Activated CD4-positive, alpha-beta T cell treated with anti-CD3 and anti-CD28 coated beads, Interleukin-2, amount 50 U/mL, for 48 hours (primary cell): ENCODE data around the gene TEP1.

ENCODE experiments used
- DNase-seq, 2 experiments: peaks; one replicate each; pipeline ENCODE4 v3.0.0-alpha.2; 2020

The TEP1 gene

DNA sequence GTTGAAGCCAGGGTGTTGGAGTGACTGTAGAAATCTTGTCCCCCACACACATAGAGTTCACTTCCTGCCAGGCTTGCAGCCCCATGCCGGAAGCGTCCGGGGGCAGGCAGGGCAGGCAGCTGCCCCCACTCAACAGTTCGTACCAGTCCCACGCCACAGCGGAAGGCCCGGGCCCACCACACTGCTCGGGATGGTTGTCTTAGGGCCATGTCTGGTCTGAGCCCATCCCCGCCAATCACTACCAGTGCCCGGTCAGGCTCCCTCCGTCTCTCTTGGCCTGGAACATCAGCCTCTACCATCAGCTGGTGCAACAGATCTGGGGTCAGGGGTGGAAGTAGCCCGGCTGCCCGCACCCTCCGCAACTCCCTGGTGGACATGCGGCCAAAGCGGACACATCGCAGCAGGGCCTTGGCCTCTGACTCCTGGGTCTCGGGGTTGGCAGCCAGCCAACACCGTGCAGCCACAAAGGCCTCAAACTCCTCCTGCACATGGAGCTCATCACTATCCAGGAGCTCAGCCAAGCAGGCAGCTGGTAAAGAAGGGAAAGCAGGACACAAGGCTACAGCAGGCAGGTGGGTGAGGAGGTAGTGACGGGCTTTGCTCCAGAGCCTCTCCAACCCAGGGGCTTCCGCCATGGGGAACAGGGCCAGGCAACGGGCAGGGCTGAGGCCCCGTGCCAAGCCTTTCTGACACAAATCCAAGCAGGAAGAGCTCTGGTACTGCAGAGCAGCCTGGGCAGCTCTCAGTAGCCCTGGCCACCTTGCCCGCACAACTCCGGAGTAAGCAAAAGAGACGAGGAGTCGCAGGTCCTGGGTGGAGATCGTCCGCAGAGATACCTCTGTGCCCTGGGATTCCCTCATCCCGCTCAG, 16.7 kb upstream of the TEP1 start:
- DNase-seq, result no peak

DNA sequence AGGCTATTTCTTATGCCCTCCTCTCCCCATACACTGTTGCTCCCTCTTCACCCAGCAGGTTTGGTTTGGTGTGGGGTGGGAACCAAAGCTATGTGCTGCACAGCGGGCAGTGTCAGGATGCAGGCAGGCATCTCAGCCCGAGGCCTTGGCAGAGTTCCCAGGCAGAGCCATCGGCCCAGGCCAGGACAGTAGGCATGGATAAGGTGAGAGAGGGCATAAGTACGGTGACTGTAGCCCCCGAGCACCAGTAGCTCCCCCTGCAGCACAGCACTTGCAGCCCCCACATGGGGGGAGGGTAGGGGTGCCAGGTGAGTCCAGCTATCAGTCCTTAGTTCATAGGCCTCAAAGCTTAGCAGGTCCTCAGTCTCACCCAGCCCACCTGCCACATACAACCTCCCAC, 15.5 kb upstream of the TEP1 start:
- DNase-seq, result no peak

DNA sequence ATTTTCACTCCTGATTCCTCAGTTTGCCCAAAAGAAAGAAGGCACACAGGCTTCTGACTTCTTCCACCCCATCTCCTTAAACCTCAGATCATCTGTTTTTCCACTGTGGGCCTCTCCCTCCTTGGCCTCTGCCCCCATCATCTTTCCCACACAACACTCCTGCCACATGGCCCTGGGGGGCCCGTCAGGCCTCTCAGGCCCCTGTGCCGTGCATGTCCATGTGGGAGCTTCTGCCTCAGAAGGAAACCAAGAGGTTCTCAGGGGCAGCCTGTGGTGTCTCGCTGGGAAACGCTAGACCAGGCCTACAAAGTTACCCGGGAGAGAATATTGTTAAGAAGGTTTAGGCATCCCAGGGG, 14.7 kb upstream of the TEP1 start:
- DNase-seq, result no peak

DNA sequence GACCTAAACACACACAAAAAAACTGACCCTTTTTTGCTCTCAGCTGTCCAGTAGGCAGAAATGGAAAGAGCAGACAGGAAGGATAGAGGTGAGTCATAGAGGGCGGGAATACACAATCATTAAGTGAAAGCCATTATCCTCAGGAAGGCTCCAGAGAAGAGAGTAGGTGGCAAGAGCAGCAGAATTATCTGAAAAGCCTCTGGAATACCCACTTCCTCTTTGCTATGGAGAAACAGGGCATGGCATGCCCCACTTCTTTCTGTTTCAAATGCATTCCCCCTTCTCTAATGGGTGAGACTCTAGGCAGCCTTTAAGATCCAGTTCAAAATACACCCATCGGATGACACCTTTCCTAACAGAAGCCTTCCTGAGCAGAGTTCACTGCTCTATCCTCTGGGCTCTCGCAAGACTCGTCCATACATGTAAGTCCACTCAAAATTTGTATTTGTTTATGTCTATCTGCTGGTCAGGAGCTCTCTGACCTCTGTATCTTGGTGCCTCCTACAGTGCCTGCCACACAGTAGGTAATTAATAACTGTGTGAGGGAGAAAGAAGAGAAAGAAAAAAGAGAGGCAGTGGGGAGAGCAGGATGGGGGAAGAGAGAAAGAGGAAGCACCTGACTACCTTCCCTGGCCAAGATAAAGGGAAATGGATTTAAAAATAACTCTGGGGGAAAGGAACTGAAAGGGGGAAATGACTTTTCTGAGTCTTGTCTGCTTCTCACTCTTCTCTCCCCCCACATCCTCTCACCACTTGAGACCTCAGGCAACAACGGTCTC, 14.1 kb upstream of the TEP1 start:
- DNase-seq, result no peak

DNA sequence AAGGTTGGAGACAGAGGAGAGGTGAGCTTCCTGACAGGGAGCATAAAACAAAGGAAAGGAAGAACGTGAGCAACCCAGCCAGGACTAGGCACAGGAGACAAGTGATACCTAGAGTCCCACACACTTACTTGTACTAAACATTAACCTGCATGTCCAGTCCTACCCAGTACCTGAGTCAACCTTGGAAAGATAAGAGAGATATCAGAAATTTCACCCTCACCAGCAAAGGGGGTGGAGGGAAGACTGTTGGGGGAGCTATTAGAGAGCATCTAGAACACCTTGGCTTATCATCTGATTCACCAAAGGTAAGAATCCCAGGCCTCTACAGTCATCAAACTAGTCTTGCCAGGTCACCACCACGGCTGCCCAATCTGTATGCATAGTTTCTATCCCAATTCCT, 11.6 kb upstream of the TEP1 start:
- no peak for DNase-seq

DNA sequence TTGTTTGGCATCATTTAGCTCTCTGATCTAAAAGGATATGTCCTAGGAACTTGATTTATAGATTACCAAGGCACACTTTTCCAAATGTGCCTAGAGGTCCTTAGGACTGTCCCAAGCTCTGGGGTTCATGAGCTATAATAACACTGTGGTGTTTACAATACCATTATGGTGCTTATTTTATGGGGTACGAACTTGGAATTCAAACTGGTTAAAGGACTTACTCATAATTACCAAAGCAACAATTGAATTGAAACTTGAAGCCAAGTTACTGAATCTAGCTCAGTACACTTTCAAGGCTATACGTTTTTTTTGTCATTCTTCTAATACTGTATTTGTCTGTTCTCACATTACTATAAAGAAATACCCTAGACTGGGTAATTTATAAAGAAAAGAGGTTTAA, 9.6 kb upstream of the TEP1 start:
- no peak for DNase-seq

DNA sequence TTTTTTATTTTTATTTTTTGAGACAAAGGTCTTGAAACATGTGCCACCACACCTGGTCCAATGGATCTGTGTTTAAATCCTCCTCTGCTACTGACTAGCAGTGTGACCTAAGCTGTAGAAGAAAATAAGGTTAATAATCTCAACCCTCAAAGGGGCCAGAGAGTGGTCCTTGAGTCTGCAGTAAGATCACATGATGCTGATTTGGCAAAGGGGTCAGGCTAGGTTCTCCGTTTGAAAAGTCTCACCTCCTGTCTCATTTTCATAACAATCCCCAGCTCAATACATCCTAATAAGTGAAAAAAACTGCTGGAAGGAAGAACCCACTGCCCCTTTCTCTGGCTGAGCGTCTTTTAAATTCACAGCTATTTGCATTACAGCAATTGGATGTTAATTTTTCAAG, 8.0 kb upstream of the TEP1 start:
- no peak for DNase-seq

DNA sequence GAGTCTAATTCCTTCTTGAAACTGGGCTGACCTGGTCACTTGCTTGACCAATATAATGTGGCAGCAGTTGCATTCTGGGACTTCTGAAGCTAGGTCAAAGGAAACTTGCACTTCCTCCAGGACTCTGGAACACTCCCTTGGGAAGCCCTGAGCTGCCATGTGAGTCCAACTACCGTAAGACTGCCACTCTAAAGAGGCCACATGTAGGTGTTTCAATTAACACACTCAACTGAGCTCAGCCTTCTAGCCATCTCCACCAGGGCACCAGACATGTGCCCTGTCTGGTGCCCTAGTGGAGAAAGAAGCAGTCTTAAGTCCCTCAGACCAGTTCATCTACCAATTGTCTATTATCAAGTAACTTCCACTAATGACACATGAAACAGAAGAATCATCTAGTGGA, 6.1 kb upstream of the TEP1 start:
- no peak for DNase-seq

DNA sequence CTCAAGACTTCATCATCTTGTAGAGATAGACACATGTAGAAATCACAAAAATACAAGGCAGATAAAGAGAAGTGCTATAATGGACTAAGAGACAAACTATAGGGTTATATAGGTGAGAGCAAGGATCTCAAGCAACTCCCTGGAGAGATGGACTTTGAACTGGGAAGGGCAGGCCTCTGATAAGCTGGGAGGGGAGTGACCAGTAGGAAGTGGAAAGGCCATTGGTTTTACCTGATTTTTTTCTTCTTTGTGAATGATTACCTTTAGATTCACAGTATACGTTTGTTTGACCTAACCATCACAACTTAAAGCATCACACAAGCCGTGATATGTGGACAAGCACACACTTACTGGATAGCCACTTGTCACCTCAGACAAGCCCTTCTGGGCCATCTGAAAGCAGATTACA, 5.2 kb upstream of the TEP1 start:
- no peak for DNase-seq

DNA sequence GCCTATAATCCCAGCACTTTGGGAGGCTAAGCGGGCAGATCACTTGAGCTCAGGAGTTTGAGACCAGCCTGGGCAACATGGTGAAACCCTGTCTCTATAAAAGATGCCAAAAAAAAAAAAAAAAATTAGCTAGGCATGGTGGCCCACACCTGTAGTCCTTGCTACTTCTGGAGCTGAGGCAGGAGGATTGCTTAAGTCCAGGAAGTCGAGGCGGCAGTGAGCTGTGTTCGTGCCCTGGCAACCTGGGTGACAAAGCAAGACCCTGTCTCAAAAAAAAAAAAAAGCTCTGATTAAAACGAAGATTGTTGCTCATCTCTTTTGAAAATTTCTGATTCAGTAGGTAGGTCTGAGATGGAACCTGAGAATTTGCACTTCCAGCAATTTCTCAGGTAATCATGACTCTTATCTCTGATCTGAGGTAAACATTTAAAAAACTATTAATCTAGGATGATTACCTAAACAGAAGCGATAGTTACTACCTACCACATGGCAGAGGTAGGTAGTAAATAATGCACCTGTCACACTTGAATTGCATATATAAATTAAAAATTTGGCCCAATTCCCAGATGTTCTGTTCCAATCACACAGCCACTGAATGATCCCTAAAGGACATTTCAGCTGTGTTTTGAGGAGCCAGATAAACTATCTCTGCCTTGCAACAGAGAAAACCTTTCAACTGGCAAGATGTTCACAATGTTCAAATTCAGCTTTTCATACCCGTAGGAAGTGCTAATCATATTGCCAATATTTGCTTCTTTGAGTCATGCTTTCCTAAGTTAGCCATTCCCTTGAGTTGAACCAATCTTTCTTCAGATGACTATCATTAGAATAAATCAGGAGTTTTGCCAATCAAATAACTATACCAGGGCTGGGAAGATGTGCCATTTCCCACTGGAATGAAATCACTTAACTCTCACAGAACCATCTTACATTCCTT, 4.2 kb upstream of the TEP1 start:
- DNase-seq, result no peak

DNA sequence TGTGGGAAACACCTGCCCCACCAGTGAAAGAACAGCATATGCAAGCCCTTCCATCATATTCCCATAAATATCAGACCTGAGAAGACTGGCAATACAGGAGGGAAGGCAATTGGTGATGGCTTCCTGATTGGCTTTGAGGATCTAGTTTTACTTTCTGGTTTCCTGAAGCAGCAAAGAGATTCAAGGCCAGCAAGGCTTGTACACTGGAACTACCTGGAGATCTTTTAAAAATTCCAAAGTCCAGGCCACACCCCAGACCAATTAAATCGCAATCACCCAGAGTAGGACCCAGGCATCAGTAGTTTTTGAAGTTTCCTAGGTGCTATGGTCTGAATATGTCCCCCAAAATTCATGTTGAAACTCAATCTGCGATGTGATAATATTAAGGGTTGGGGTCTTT, 2.9 kb upstream of the TEP1 start:
- DNase-seq, result no peak

DNA sequence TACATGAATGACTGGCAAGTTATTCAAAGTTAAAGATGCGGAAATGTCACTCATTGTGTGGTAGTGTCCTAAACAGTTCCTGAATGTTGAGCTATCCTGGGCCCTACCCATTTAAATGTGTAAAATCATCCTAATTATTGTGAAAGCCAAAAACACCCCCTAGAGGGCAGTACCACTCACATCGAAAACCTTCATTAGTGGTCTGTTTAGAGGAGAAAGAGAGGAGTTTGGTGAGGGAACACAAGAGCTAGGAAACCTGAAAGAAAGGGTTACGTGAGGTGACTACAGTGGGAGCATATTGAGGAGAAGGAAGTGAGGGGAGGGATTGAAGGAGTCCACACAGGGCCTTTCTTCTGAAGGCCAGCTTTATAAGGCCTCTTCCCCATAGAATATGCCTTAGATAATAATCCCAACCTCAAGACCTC, 2.5 kb upstream of the TEP1 start:
- DNase-seq, result peak in 1 of 2 experiments; percentile 27

DNA sequence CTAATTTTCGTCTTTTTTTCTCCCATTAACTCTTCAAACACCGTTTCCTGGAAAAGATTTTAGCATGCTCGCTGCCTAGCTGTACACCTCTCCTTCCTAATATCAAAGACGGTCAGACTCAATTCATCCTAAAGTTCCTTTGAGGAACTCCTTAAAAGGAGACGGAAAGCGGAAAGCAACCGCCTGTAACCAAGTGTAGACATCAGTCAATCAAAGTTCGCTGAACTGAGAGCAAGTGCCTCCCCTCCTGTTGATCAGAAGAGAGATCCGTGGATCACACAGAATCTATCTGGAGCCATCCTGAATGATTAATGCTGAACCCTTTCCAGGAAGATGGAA, 412 bp upstream of the TEP1 start:
- DNase-seq, result peak; percentile 28 to 45

DNA sequence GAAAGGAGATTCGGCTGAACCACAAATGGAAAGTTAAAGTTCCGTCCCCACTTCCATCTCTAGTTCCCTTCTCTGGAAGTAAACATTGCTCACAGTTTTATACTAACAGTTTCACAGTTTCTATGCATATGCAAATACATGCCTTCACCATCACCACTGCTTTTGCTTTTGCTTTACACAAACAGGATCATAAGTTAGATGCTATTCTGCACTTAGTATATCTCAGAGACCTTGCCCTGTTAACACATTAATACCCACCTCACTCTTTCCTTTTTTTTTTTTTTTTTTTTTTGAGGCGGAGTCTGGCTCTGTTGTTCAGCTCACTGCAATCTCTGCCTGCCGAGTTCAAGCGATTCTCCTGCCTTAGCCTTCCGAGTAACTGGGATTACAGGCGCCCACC, 890 bp downstream of the TEP1 start:
- no peak for DNase-seq

DNA sequence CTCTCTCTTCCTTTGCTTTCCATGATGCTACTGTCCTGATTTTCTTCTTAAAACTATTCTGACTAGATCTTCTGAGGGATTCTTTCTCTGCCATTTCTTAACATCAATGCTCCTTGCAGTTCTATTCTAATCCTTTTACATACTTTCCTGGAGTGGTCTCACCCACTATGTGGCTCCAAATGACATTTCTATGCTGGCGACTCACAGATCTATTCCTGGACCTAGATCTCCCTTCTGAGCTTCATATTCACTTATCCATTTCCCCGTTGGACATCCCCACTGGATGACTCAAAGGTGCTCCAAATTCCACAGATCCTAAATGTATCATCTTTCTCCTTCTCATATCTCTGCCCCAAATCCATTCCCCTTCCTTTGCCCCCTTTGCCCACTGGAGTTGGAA, 4.1 kb downstream of the TEP1 start:
- DNase-seq, result no peak

DNA sequence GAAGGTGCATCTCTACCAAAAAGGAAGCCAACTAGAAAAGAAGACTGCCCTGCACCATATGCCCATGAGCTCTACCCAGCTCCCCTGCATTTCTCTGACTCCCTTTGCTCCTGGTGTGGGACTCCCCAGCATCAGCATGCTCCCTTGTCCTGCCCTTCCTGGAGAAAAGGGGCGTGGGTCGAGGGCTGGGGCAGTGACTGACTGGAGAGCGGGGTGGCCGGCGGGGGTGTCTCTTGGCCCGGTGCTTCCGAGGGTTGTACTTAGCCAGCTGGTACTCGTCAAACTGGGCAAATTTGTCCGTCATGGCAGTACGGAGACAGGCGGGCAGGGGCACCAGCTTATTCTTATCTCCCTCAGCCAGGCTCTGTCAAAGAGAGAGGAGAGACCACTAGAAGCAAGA, 9.8 kb downstream of the TEP1 start:
- no peak for DNase-seq

DNA sequence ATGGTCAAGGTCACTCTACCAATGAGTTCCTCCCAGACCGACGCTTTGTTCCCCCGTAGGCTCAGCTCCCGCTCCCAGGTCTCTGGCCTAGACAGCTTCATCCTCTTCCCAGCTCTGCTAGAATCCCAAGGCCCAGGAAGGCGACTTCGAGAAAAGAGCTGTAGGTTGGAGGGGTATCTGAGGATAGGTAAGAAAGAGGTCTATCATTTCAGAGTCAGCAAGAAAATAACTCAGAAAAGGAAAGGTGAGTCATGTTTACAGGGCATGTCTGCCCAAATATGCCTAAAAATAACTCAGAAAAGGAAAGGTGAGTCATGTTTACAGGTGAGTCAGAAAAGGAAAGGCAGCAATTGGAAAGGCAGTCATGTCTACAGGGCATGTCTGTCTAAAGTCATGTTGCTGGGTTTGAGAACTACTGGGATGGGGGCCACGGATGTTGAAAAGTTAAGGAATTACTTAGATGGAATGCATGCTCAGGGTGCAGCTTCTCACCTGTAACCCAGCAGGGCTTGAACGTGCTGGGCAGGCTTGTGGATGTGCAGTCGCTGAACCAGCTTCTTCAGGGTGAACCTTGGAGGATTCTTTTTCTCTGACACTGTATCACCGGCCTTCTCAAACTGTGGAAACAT, 12.2 kb downstream of the TEP1 start:
- peak; percentile 18 to 26 for DNase-seq

DNA sequence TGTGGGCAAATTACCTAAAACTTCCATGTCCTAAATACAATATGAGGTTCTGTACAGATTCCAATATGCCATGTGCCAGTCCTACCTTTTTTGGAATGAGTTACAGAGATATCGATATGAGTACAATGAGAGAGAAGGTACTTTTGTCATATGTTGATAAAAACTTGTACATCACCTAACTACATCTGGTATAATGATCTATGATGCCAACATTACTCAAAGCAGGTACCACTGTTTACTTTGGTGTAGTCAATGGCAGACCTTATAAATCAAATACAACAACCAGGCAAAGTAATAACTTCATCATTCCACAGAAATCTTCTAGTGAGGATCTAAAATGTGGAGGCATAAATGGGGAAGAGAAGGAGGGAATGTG, 12.7 kb downstream of the TEP1 start:
- no peak for DNase-seq

DNA sequence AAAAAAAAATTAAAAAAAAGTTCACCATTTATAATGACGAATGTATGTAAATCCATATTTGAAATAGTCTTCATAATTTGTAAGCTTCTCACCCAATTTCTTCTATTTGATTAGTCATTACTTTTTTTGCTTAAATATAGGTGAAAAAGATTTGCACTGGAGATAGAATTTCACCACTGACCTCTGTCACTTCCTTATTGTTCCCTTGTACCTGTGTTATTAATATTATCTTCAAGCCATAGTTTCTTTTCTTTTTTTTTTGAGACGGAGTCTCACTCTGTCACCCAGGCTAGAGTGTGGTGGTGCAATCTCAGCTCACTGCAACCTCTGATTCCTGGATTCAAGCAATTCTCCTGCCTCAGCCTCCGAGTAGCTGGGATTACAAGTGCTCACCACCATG, 15.8 kb downstream of the TEP1 start:
- no peak for DNase-seq

DNA sequence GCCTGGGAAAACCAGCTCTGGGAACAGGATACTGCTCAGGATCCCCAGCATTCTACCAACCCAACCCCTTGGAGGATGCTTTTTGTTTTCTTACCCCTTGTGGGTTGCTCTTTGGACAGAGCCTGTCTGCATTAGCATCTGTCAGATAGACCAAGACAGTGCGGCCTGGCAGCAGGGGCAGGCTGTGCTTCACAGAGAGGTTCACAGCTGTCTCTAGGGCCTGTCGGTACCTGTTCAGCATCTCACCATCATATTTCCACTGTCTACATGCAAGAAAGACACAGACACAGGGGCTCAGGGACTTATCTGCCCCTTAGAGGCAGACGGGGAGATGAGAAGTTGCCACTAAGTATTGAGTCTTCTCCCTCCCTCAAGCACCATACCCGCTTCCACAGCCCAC, 21.8 kb downstream of the TEP1 start:
- no peak for DNase-seq

DNA sequence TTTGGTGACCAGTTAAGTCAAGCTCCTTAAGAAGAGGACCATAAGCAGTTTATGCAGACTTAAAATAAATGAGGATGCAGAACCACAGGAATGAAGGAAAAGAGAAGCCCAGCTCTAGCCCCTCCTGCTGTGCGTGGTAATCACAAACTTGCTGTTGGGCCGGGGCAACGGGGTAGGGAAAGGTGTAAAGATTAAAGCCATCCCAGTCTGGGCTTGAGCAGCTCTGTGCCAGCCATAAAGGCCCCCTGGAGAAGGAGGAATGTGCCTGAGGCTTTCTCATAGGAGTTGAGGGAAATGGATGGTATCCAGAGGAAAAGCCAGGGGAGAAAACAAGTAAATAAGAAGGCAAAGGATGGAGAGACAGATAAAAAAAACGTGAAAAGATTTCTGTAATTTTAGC, 25.1 kb downstream of the TEP1 start:
- no peak for DNase-seq

DNA sequence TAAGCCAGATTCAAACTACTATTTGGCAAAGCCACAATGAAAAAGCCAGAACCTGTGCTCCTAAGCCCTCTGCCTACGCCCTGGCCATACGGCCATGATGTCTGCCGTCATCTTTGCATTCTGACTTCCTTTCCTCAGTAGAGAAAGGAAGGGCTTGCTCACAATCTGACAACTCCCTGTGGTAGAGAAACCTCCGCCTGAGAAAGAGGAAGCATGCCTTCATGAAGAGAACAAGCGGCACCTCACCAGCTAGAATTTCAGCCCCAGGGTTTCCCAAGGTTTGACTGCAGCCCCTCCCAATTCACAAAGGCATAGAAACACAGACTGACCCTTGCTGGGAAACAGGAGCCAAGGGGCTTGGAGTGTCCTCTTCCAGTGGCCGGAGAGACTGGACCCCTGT, 25.7 kb downstream of the TEP1 start:
- DNase-seq, result no peak

DNA sequence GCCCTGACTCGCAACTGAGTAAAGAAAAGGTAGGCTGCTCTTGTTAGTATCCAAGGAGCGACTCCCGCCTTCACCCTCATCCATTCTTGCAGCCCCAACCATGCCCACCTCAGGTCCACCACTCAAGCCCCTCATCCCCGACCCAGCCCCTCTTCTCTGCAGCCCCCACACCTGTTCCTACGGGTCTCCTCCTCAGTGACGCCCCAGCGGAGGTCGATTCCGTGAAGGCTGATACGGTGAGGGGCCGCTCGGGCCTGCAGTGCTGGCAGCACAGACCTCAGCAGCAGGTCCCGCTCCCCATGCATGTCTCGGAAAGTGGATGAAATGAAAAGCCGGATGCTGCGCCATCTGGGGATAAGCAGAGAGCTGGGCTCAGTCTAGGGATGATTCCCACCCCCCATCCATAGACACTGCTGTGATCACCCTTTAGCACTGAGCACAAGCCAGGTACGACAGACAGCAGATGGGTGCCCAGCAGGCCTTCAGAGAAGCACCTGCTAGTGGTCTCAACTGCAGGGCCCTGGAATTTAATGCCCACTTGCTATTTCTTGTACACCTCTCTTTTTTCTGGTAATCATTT, 26.9 kb downstream of the TEP1 start:
- DNase-seq, result no peak
